GM13976 (cell line): ENCODE results near the gene SH3PXD2A.

Source experiments
- DNase-seq: peaks from one replicate; pipeline ENCODE4 v3.0.0; 2012; ENCODE audit warnings: low spot score
- in situ Hi-C: fragments of 300-500 bp; cut with MboI; formaldehyde crosslinking; loops from one replicate; pipeline ENCODE4 v1.12.0; 2022; ENCODE audit warnings: low sequenced_read_pairs, mixed read lengths, inconsistent platforms; ENCODE audit not compliant: unreplicated experiment
- TF ChIP-seq, protein P1 (sequence below): IDR thresholded peaks from 2 replicates; pipeline ENCODE4 v1.5.1; 2012; ENCODE audit warnings: borderline replicate concordance, mild to moderate bottlenecking; ENCODE audit not compliant: insufficient read depth; ENCODE audit errors: extremely low read depth, missing control alignments, control extremely low read depth

Gene SH3PXD2A

GRCh38 chr10:103834436-103835095 is 20.8 kb downstream of the SH3PXD2A start:
- in situ Hi-C loops: no loop called here

GRCh38 chr10:103833731-103834365 is 21.5 kb downstream of the SH3PXD2A start:
- TF ChIP-seq, protein P1, sequence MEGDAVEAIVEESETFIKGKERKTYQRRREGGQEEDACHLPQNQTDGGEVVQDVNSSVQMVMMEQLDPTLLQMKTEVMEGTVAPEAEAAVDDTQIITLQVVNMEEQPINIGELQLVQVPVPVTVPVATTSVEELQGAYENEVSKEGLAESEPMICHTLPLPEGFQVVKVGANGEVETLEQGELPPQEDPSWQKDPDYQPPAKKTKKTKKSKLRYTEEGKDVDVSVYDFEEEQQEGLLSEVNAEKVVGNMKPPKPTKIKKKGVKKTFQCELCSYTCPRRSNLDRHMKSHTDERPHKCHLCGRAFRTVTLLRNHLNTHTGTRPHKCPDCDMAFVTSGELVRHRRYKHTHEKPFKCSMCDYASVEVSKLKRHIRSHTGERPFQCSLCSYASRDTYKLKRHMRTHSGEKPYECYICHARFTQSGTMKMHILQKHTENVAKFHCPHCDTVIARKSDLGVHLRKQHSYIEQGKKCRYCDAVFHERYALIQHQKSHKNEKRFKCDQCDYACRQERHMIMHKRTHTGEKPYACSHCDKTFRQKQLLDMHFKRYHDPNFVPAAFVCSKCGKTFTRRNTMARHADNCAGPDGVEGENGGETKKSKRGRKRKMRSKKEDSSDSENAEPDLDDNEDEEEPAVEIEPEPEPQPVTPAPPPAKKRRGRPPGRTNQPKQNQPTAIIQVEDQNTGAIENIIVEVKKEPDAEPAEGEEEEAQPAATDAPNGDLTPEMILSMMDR: no peak
- DNase-seq: no peak
- in situ Hi-C loops: no loop called here

More at GRCh38 chr10:103834436-103835095, 20.8 kb downstream of the SH3PXD2A start:
- TF ChIP-seq, protein P1: no peak
- no peak for DNase-seq

DNA sequence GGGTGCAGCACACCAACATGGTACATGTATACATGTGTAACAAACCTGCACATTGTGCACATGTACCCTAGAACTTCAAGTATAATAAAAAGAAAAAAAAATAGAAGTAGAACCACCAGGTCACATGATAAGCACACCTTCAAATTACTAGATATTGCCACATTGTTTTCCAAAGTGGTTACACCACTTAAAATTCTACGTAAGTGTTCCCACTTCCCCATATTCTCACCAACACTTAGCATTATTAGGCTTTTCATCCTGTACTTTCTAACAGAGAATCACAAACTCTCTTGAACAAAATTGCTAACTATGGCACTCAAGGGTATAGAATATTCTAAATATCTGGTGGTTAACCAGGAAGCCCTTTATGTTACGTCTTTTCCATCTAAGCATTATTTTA is 22.6 kb downstream of the SH3PXD2A start:
- in situ Hi-C loops: no loop called here
- DNase-seq: no peak
- TF ChIP-seq, protein P1: no peak

DNA sequence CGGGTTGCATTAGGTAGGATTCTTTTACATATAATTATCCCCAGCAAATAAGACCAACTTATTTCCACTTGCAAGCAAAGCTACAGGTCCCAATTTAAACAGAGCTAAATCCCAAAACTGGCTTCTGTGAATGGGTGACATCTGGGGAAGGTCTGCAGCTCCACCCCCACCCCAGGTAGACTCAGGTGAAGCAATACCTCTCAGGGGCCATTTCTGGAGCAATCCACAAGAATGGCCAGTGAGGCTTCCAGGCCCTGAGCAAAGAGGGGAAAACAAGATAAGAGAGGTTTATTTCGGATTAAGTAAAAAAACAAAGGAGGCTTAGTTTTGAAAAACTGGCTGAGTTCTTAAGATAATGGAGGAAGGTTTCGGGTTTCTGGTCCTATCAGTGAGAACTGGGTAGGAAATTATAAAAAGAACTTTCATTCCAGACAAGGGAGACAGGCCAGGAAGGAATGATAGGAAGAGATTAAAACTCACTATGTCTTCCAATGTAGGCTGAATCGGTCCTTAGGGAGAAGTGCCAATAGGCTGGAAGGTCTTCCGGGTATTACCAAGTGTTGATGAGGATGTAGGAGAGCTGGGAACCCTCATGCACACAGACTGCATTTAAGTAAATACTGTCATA is 25.4 kb downstream of the SH3PXD2A start:
- TF ChIP-seq, protein P1: no peak
- no peak for DNase-seq
- in situ Hi-C loops: no loop called here

- DNase-seq: no peak
- TF ChIP-seq, protein P1: no peak
- in situ Hi-C loops: no loop called here
These were observed 26.1 kb downstream of the SH3PXD2A start for GRCh38 chr10:103829278-103829677.

DNA sequence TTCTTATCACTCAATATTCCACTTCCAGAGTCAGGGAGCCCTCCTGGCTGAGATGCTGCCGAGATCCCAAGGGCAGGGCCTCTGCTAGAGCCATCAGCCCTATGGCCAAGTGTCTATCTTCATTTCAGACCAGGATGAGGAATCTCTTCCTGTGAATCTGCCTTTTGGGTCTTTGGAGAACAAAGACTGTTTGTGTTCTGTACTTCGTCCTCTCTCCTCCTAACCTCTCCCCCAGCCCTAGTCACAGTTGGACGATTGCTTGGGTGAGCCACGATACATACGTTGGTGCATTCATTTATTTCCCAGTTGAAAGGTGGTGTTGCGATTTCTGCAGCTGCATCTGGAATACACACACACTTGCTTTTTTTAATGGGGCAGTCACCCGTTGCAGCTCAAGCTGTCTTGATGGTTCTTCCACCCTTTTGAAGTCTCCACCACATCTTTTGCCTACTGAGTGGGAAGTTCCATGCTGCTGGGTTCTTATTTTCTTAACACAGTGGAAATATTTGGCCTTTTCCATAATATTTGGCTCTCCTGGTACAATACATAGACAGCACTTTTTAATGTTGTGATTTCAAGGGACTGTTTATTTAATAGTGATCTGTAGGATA is 26.7 kb downstream of the SH3PXD2A start:
- no peak for DNase-seq
- in situ Hi-C loops: no loop called here
- TF ChIP-seq, protein P1: no peak
